HG03457 (cell line): ENCODE data around the gene CBX1.
"Not testable (repeated sequence)": the region's sequence is repeated elsewhere in the genome, so short reads cannot be mapped to it uniquely, and the experiment has no call there.

Experiments used
- ATAC-seq: cut with Tn5 transposase; IDR thresholded peaks from one replicate; pipeline ENCODE4 v1.9.1; 2021; ENCODE audit warnings: moderate number of reproducible peaks; ENCODE audit not compliant: unreplicated experiment

Gene CBX1

DNA sequence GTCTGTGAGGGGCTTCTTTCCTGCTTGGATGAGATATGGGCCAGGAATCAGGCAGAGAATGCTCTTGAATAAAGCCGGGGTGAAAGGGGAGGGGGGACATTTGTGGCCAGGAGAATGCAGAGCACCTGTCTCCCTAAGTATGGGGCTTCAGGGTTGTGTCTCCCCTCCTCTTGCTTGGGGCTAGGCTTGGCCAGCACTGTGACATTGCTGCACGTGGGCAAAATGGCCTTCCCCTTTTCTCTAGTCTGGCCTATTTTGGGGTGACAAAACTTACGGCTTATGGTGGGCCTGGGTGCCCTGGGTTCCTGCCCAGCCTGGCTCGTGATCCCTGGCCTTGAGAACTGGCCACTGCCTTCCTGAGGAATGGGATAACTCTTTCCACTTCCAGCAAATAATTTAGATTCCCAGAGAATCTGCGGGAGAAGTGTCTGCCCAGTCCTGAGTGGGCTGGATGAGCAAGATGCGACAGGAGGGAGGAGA, 47.5 kb downstream of the CBX1 start:
- ATAC-seq, result no peak

GRCh38 chr17:48052956-48053757, 48.1 kb downstream of the CBX1 start:
- no peak for ATAC-seq

- ATAC-seq, result no peak
Measured at GRCh38 chr17:48051706-48052486, 49.4 kb downstream of the CBX1 start.

GRCh38 chr17:48051283-48051682, 50.0 kb downstream of the CBX1 start:
- ATAC-seq, result no peak

DNA sequence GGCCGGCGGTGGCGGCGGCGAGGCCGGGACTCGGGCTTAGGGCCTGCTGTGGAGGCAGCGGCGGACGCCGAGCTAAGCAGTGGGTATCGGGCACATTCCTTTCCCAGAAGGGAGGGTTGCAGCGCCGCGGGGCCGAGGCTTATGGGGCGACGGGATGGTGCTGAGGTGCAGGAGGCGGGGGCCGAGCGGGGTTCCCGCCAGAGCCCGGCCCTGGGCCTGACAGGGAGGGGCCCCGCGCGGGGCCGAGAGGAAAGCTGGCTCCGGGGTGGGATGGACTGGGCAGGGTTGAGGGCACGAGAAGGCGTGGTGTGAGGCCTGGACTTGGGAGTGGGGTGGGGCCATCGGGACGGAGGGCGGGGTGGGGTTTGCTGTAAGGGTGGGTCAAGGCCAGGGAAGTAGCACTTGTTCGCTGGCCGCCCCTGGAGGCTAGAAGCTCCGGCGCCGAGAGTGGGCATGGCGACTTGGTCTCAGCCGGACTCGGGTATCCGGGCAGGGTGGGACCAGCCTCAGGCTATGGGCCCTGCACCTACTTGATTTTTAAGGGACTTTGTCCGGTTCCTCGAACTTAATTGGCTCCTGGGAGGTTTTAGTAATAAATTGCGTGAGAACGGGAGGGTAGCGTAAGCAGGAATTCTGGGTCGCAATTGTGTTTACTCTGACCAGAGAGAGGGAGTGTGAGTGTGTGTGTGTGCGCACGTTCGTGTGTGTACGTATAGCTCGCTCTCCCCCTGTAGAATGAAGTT, 52.7 kb downstream of the CBX1 start:
- ATAC-seq, result peak; percentile 22

DNA sequence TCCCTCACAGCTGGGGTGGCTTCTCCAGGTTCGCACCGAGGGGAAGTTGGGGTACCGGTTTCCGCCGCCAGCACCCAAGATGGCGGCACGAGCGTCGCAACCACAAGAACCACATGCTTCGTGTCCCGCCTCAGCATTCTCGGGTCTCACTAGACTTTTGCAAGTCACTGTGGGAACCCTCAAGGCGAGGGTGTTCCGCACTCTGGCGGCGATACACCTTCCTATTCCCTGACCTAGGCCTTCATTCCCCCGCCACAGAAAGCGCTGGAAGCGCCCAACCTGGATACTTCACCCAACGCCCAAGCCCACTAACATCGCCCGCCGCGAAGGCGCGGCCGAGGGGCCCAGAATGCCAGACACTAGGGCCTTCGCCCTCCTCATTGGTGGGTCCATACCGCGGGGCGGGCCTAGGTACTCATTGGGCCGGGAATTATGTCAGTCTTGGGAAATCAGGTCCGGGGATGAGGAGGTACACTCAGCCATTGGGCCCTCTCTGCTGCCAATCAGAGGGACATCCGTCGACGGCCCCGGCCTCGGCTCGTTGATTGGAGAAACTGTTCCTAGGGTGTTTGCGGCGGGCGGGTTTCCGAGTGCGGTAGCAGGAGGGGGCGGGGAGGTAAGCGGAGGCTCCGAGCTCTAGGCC, 53.4 kb downstream of the CBX1 start, which contains the start of gene NFE2L1:
Gene NFE2L1 (plus strand): TSS at position 619 of the 643 bp plus-strand sequence. CDS start 2,760 bp downstream, outside the sequence.
- peak; percentile 79 for ATAC-seq

DNA sequence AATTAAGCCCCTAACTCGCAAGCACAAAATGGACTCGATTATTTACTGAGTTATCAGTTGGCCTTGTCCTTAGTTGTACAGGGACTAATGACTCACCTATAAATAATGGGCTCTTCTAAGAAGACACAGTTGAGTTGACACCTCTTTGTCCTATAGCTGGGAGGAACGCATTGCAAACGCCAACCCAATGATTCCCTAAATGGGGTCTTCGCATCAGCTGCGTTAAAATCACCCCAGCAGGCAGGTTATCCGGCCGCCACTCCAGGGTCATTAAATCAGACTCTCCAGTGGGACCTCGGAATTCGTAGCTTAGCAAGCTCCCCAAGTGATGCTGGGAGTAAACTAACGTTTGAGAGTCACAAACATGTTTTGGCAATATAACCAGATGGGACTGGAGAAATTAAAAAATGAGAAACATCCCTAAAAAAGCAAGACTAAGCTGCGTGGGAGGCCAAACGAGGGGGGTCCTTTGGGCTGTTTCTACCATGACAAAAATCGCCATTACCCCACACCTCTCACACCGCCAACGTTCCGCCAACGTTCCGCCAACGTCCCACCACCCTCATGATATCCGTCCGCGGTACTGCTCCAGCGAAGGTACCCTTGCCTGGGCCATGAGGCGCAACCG, 54.1 kb downstream of the CBX1 start:
- ATAC-seq, result no peak

- ATAC-seq, result no peak
Measured at GRCh38 chr17:48046296-48046695, 55.0 kb downstream of the CBX1 start.

- no peak for ATAC-seq
Measured at GRCh38 chr17:48045316-48046001, 55.8 kb downstream of the CBX1 start.

GRCh38 chr17:48044851-48045250, 56.4 kb downstream of the CBX1 start:
- ATAC-seq, result no peak

GRCh38 chr17:48043176-48043575, 58.1 kb downstream of the CBX1 start:
- no peak for ATAC-seq

DNA sequence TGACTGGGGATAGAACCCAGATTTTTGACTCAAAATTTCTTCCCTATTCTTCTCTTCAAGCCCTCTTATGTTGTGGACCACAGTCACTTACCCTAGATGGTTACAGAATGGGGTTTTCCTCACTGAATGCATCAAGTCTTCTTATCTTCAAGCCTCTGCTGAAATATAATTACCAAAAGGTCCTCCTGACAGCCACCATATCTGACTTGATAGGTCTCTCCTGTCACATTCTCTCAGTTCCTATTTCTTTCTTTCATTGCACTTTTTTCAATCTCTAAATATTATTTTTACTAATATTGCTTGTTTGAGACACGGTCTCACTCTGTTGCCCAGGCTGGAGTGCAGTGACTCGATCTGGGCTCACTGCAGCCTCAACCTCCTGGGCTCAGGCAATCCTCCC, 62.6 kb downstream of the CBX1 start:
- ATAC-seq, result no peak

- ATAC-seq, result no peak
Measured at GRCh38 chr17:48037838-48038323, 63.4 kb downstream of the CBX1 start.

GRCh38 chr17:48037036-48037837, 64.0 kb downstream of the CBX1 start, which contains the start of gene COPZ2:
COPZ2 (minus strand) TSS chr17:48037797; CDS start chr17:48037777, 20 bp downstream.
- no peak for ATAC-seq

DNA sequence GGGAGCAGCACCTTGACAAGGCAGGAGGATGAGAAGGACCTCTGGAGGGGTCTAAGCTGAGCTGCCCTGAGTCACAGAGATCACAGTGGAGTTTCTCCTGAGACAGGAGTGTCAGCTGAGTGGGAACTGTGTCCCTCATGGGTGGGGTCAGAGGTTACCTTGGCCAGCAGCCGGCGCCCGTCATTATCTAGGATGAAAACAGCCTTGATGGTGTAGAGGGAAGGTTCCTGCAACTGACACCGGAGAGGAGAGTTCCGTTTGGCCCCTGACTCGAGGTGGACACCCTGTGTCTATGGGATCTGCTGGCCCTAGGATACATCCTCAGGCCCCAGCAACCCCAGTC, 64.6 kb downstream of the CBX1 start:
- ATAC-seq, result no peak

DNA sequence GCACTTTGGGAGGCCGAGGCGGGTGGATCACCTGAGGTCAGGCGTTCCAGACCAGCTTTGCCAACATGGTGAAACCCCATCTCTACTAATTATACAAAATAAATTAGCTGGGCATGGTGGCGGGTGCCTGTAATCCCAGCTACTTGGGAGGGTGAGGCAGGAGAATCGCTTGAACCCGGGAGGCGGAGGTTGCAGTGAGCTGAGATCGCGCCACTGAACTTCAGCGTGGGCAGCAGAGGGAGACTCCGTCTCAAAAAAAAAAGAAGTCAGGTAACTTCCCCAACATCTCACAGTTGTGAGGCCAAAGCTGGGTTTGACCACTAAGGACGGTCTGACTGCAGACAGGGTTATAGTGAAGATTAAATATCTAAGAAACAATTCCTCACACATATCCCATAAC, 66.5 kb downstream of the CBX1 start:
- not testable (repeated sequence) for ATAC-seq

DNA sequence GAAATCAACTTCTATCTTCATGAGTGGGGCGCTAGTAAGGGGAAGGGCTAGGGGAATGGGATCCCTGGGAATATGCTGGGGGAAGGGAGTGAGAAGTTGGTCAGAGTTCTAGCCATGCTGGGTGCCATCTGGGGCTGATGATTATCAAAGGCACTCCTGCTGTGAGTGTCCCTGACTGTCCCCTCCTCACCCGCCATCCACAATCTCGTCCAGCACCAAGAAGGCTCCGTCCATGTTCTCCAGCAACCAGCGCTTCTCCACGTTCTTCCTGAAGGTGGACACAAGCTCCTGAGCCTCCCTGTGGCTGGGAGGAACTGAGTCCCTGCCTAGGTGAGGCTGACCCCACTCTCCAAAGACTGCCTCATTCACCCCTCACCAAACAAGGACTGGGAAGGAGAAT, 69.3 kb downstream of the CBX1 start:
- no peak for ATAC-seq

- no peak for ATAC-seq
Measured at GRCh38 chr17:48030531-48030930, 70.7 kb downstream of the CBX1 start.

DNA sequence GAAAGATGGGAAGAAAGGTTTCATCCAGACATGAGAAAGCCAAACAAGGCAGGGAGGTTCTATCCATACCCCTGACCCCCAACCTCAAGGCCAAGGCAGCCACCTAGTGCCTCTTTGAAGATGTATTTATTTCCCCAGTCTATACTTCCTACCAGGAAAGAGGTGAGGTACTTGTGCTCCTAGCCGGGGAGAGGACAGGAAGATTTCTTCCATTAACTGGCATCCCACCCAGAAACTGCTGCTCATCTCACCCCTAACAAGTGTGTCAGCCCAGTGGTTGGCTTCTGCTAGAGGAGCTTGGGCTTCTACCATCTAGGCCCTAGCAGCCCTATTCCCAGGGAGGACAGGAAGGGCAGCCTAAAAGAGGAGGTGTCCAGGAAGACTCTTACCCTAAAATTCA, 72.5 kb downstream of the CBX1 start:
- ATAC-seq, result no peak
